Iris pigment epithelial cell (primary cell): ENCODE data around the gene SAMMSON.
A peak's percentile ranks its signal among the peaks of the same experiment; 100 is the strongest.

Source experiments
- DNase-seq: peaks from one replicate; pipeline ENCODE4 v3.0.0-alpha.2; 2011; ENCODE audit warnings: low read depth

Gene SAMMSON

GRCh38 chr3:70011582-70011981 is 12.0 kb downstream of the SAMMSON start:
- DNase-seq = peak; percentile 34

DNA sequence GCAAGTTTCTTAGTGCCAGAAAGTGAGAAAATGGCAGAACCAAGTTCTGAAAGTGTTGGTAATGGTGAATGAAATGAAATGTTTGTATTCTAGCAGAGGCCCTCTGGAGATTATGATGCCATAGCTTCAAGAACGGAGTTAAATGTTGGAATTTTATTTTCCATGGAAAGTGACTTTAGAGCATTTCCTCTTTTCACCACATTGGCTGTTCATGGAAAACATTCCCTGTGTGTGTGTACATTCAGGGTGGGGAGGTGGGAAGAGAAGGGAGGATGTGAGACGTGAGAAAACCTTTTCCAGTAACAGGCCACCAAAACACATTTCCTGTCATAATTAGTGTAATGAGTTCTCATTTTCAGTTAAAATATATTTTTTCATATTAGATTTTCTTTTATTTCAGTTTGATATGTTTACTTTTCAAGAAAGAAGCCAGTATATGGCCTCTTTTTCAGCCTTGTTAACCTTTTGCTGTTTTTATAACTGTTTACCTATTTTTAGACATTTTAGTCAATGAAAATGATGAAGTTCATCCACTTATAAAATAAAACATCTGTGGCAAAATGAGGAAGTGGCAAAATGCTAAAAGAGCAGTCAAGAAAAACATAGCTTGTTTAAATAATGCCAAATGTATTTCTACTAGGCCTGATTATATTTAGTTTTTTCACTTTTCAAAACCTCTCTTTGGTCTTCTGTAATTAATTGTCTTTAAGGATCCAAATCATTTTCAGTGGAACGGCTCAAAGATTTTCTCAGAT is 21.6 kb downstream of the SAMMSON start:
- no peak for DNase-seq

GRCh38 chr3:70028361-70028760 is 28.8 kb downstream of the SAMMSON start:
- no peak for DNase-seq

DNA sequence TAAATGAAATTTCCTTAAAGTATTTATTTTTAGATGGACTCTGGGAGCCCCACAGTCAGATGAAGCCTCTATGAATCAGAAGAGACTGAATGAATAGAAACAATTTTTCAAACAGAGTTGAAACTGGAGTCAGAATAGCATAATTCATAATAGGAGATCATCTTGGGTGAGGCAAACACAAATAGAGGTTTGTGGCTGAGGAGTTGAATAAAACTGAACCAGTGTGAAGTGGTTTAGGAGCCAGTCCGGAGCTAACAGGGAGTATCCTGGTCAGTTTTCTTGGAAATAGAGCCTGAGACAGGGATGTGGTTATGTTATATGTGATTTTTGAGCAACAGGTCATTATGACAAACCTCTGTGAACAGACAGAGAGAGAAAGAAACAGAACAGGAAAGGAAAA is 39.2 kb downstream of the SAMMSON start:
- no peak for DNase-seq

GRCh38 chr3:70040386-70040785 is 40.9 kb downstream of the SAMMSON start:
- no peak for DNase-seq

DNA sequence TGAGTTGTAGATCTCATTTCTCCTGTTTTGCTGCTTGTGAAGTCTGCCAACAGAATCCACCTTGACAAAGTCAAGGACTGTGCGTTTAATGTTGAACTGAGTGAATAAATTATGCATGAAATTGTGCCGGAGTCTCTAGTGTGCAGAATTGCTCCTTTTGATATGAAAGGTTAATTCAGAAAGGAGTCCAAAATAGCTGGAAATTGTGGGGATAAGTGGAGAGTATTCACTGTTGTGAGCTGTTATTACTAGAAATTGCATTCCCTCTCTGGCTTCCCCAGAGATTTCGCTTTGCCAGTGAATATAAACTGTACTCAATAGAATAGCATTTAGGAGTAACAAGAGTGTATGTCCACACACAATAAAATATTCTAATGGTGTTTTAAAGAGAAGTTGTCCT is 43.1 kb downstream of the SAMMSON start:
- DNase-seq = no peak

- peak; percentile 49 for DNase-seq
These were observed 50.2 kb downstream of the SAMMSON start for GRCh38 chr3:70049761-70050160.

DNA sequence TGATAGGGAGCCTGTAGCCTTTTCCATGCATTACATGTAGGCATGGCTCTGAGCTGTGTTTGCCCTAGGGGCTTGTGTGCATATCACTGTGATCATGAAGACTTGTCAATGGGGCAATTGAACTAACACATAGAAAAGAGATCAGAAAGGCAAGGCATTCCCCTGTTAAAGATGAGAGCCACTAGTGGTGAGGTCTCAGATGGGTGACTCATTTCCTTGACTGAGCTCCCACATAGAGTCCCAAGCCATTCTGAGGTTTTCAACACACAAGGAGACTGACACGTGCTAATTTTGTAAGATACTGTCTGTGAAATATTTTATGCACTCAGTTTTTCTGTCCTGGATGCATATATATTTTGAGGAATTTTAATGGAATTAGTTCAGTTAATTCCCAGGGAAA is 53.8 kb downstream of the SAMMSON start:
- peak; percentile 32 for DNase-seq

DNA sequence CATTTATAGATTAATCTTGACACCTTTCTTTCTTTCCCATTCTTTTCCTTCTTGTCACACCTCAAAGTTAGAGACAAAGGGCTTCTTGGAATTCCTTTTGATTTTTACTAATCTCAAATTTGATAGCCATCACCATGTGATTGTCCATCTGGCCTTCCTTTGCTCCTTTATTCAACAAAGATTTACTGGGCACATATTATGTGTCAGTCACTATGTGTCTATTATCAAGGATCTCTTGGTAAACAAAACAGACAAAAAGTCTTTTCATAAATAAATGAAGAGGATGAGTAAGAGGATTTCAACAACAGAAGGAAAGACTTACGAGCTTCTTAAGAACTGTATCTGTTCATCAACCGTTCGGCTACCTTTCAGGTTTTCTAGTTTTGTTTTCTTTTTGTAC is 56.5 kb downstream of the SAMMSON start:
- no peak for DNase-seq

GRCh38 chr3:70057426-70057825 is 57.9 kb downstream of the SAMMSON start:
- no peak for DNase-seq

GRCh38 chr3:70061096-70061495 is 61.6 kb downstream of the SAMMSON start:
- no peak for DNase-seq

GRCh38 chr3:70064194-70064779 is 64.8 kb downstream of the SAMMSON start:
- peak; percentile 45 for DNase-seq

DNA sequence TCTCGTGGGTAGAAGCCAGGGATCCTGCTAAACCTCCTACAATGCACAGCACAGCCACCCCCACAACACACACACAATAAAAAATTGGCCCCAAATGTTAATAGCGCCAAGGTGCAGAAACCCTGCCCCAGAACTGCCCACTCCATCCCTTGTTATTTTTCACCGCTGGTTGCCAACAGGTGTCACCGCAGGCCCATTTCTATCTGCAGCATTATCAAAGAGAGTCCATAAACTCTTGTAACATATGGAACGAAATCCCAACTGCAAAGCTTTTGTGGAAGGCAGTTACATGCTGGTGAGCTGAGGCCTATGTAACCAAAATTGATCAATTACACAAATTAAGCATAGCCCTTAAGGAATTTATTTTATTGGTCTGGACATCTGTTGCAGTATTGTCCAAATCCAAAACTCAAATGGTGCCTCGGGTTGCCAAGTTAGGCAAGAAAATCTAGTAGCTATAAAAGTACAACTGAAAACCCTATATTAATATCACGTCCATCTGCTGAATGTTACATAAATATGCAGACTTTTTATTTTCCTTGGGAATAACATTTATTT is 66.2 kb downstream of the SAMMSON start:
- no peak for DNase-seq

DNA sequence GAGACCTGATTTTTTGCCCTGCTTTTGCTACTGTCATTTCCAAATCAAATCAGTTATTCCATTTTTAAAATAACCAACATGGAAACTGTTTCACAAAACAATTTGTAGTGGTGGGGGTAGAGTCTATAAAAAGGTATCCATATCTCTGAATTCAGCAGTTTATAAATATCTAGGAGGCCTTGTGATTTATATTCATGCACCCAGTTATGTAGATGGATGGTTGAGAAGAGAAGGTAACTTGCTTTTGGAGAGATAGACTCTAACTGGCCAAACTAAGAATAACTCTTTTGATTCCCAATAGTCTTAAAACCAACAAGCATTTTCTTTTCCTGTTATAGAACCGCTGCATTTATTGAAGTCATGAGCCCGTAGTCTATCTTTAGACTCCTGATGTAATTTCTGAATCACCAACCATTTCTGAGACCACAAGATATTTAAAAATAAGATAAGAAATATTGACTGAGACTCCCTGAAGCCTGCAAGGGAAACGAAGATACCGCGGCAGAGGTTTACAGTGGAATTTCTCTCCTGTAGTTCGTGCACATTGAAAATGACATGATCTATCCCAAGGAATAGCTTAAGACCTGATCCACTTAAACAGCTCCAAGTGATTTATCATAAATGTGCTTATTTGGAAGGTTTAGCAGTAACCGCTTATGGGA is 68.5 kb downstream of the SAMMSON start:
- DNase-seq = peak; percentile 37

- no peak for DNase-seq
These were observed 70.0 kb downstream of the SAMMSON start for GRCh38 chr3:70069557-70069956.

DNA sequence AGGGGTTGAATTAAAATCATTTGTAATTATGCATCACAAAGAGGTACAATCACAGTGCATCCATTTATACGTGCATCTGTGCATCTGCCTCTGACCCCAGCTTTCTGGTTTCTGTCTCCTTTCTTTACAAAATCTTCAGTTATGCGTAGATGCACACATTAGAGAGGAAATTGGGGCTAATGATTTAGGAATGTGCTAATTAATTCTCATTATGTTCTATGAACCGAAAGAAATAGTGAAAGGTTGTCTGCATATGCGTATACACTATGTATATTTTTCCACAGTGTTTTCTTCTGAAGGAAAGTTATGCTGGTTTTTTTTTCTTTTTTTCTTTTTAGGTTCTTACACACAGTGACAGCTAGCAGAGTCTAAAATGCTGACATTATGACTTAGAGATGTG is 71.6 kb downstream of the SAMMSON start:
- DNase-seq = no peak

GRCh38 chr3:70072180-70072579 is 72.6 kb downstream of the SAMMSON start:
- peak; percentile 5 for DNase-seq

- DNase-seq = no peak
These were observed 73.2 kb downstream of the SAMMSON start for GRCh38 chr3:70072754-70073153.

- no peak for DNase-seq
These were observed 75.6 kb downstream of the SAMMSON start for GRCh38 chr3:70075101-70075500.

DNA sequence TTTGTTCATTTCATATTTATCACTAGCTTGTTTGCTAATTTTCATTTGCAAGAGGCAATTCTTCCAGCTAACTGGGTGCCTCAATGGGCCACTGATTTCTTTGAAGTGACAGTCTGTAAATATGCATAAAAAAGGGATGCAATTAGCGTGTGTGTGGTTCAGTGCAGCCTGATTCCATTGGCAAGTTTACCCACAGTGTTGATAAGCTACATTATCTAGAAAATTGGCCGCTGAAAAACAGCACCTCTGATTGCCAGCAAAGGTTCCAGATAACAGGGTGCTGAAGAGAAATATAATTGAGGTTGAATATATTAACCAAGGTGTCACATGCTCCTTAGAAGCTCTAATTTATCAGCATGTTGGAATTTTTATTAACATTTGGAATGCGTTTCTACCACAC is 76.9 kb downstream of the SAMMSON start:
- no peak for DNase-seq

DNA sequence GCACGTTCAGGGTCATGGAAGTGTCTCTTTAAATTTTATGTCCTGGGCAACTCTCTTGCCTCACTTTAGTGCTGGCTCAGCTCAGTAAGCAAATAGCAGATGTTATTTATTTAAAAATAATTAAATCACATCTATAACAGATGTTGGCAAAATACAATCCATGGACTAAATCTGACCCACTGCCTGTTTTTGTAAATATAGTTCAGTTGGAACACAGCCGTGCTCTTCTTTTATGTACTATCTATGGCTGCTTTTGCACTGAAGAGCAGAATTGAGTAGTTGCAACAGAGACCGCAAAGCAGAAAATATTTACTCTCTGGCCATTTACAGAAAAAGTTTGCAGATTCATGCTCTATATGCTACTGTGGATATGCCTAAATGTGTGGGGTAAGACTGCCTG is 79.2 kb downstream of the SAMMSON start:
- no peak for DNase-seq

- no peak for DNase-seq
These were observed 86.1 kb downstream of the SAMMSON start for GRCh38 chr3:70085613-70086012.

DNA sequence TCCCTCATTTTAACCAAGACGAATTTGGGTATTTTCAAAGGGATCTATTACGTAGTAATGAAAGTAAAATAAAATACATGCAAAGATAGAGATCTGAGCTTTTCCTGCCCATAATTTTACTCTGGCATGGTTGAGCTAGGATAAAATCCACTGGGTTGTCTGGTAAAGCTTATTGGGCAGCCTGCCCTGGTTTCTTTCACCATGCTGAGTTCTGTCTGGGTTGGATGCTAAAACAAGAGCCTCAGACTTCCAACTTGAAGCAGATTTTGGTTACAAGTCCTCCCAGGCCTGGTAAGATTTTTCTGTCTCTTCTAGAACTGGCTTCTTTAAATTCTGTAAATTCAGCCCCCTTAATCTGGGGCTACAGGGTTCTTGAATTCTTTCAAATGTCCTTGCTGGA is 86.8 kb downstream of the SAMMSON start:
- no peak for DNase-seq
